ENCODE data around the gene PRMT5.
"Not testable (repeated sequence)": the region's sequence is repeated elsewhere in the genome, so short reads cannot be mapped to it uniquely, and the experiment has no call there.

PRMT5 gene

DNA sequence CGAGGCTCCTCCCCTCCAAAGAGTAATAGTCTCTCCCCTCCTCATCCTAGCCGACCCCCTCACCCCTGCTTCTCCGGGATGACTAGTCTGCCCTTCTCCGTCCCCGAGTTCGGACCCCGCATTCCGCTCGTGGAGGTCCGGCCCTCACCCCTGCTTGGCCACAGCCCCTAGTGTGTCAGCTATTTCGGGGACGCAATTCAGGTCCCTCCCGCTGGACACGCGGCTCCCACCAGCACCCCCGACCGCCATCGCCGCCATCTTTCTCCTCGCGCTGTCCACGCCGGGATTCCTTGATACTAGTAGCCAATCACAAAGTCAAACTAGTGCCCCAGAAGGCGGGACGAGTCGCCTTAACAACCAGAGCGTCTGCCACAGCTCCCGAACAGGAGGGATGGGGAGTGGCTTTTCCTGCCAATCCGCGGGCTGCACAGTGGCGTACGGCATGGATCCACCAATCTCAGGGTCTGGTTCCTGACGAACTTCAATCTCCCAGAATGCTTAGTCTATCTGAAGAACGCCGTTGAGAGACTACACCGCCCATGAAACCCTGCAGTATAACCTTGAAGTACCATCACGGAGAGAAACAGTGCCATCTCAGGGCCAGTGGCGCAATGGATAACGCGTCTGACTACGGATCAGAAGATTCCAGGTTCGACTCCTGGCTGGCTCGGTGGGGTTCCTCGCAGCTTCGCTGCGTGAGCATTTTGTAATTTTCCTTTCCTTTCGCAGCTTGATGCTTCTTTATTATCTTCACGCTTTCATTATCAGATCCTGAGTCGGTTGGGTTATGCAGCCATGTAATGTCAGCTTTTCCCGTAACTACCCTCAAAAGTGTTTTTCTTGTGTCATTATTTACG lies at the start of gene PRMT5:
TSS of gene PRMT5 (minus strand) at position 273 of the 857 bp plus-strand sequence. CDS start at position 258, 15 bp downstream.
- no peaks in the 10 kb centered on the region for H3K27me3 Mint-ChIP-seq
- ATAC-seq = peak; percentile 98
- peaks cover 23% of the 10 kb centered on the region for H3K36me3 Mint-ChIP-seq
- H3K4me3 Mint-ChIP-seq = no peak within 1 kb of the TSS
- peaks cover 32% of the 10 kb centered on the region for H3K4me1 Mint-ChIP-seq
- H3K9me3 Mint-ChIP-seq = no peaks in the 10 kb centered on the region
- H3K27ac Mint-ChIP-seq = no peak within 1 kb of the TSS

DNA sequence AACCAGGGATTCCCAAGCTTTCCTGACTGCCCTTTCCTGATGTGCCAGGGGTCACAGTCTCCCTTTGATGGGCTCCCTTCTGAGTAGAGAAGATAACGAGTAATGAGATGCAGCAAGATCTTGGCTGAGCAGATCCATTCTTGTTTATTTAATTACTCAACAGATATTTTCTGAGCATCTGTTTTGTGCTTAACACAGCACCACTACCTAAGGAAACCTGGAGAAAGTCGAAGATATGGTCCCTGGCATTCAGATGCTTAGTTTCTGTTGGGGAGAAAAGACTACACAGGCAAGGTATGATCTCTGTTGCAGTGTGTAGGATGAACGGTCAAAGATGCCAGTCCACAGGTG lies 49.3 kb upstream of the PRMT5 start:
- H3K9me3 Mint-ChIP-seq = no peaks in the 10 kb centered on the region

GRCh38 chr14:22977684-22978486 lies 48.7 kb upstream of the PRMT5 start:
- H3K36me3 Mint-ChIP-seq = no peaks in the 10 kb centered on the region
- no peak overlapping the region for H3K27ac Mint-ChIP-seq
- ATAC-seq = no peak
- no peak overlapping the region for H3K4me3 Mint-ChIP-seq
- H3K4me1 Mint-ChIP-seq = peaks cover 12% of the 10 kb centered on the region
- H3K9me3 Mint-ChIP-seq = no peaks in the 10 kb centered on the region
- peaks cover 24% of the 10 kb centered on the region for H3K27me3 Mint-ChIP-seq

More for the DNA sequence above, 49.3 kb upstream of the PRMT5 start:
- Mint-ChIP-seq H3K36me3 (no peaks in the 10 kb centered on the region), H3K4me3 (no peak overlapping the region), H3K27ac (no peak overlapping the region), H3K4me1 (peaks cover 12% of the 10 kb centered on the region), H3K27me3 (peaks cover 24% of the 10 kb centered on the region)
- ATAC-seq = no peak

- Mint-ChIP-seq H3K4me3 (no peak overlapping the region), H3K27me3 (peaks cover 24% of the 10 kb centered on the region), H3K4me1 (peaks cover 12% of the 10 kb centered on the region), H3K27ac (no peak overlapping the region), H3K36me3 (no peaks in the 10 kb centered on the region), H3K9me3 (no peaks in the 10 kb centered on the region)
- ATAC-seq = no peak
Observed at GRCh38 chr14:22977434-22977683, 48.2 kb upstream of the PRMT5 start.

- ATAC-seq = no peak
- H3K27ac Mint-ChIP-seq = no peak overlapping the region
- H3K36me3 Mint-ChIP-seq = no peaks in the 10 kb centered on the region
- H3K9me3 Mint-ChIP-seq = no peaks in the 10 kb centered on the region
- H3K4me3 Mint-ChIP-seq = no peak overlapping the region
- peaks cover 24% of the 10 kb centered on the region for H3K27me3 Mint-ChIP-seq
- peaks cover 12% of the 10 kb centered on the region for H3K4me1 Mint-ChIP-seq
Observed at GRCh38 chr14:22976620-22977433, 47.7 kb upstream of the PRMT5 start.

- no peaks in the 10 kb centered on the region for H3K36me3 Mint-ChIP-seq
- ATAC-seq = no peak
- no peak overlapping the region for H3K27ac Mint-ChIP-seq
- H3K4me1 Mint-ChIP-seq = peaks cover 12% of the 10 kb centered on the region
- H3K9me3 Mint-ChIP-seq = no peaks in the 10 kb centered on the region
- H3K4me3 Mint-ChIP-seq = no peak overlapping the region
- H3K27me3 Mint-ChIP-seq = peaks cover 19% of the 10 kb centered on the region
Observed at GRCh38 chr14:22974530-22975313, 45.5 kb upstream of the PRMT5 start.

DNA sequence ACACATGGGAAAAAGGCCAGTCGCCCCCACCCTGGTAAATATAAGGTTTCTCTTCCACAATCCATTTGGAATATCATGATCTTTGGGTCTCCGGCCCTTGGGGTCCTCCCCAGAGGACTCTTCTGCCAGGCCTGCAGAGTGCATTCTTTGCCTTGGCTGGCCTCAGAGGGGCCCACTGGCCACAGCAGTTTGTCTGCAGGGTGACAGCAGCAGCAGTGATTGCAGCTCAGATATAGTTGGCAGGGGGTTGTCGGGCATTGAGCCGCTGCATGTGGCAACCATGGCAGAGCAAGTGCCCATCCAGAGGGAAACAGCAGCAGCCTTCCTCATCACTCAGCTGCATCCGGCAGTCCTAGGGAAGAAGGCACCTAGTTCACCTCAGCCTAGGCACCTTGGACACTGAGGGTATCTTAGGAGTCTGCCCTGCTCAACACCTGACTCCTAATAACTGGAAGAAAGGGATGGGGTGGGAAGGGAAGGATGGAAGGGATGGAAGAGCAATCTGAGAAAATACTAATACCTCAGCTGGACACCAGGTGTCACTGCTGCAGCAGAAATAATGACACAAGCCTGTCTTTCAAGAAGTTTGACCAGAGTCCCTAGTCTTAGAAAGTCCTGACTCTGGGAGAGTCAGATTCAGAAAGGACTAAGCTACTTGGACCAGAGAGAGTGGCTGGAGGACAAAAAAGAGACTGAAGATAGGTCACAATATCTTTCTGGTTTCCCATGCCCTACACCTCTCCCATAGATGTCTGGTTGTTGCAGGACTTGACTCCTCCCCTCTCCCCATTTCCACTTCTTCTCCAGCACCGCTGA lies 44.2 kb upstream of the PRMT5 start:
- H3K27ac Mint-ChIP-seq = no peak overlapping the region
- H3K27me3 Mint-ChIP-seq = peaks cover 25% of the 10 kb centered on the region
- H3K4me3 Mint-ChIP-seq = no peak overlapping the region
- no peaks in the 10 kb centered on the region for H3K9me3 Mint-ChIP-seq
- ATAC-seq = peak; percentile 65
- no peaks in the 10 kb centered on the region for H3K36me3 Mint-ChIP-seq
- peaks cover 12% of the 10 kb centered on the region for H3K4me1 Mint-ChIP-seq

DNA sequence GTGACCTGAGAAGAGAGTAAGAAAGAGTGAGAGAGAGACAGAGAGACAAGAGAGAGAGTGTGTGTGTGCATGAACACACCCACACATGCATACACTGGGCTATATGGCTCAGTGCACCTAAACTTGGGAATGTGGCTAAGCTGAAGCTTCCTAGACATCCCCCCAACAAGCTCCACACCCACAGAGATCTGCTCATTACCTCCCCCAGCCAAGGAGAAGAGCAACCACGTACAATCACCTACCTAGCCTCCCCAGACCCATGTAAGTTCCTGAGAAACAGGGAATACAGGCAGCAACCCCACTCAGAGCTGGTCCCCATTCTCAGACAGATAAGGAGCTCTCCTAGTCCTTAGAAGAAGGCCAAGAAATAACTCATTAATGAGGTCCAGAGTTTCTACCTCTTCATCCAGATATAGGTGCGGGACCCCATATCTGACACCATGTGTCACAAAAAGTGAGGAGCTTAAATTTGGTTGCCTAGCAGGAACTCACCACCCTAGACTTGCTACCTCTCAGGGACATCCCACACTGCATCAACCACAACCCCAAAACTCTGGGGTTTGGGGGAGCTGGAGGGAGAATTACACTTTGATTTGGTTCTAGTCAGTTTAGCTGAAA lies 43.2 kb upstream of the PRMT5 start:
- Mint-ChIP-seq H3K27me3 (peaks cover 19% of the 10 kb centered on the region), H3K4me1 (peaks cover 10% of the 10 kb centered on the region), H3K36me3 (no peaks in the 10 kb centered on the region), H3K27ac (no peak overlapping the region), H3K9me3 (no peaks in the 10 kb centered on the region), H3K4me3 (no peak overlapping the region)
- ATAC-seq = no peak

DNA sequence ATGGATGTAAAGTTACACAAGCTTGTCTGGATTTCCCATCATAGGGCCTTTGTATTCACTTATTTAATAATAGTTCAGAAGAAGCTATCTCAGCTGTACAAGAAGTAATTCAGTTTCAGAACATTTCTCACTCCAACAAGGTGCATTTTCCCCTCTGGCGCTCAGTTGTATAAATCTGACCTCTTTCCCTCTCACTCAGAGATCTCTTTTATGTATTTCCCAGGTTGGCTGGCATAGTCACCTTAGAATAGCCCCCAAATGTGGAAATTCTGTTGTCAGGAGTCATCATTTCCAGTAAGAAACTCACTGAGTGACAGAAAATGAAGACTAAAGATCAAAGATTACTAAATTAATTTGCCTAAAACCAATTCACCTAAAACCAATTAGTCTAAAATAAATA lies 42.0 kb upstream of the PRMT5 start:
- Mint-ChIP-seq H3K36me3 (no peaks in the 10 kb centered on the region), H3K27ac (no peak overlapping the region), H3K4me1 (no peaks in the 10 kb centered on the region), H3K4me3 (no peak overlapping the region), H3K9me3 (no peaks in the 10 kb centered on the region), H3K27me3 (peaks cover 9% of the 10 kb centered on the region)
- ATAC-seq = no peak

- Mint-ChIP-seq H3K4me3 (no peak overlapping the region), H3K36me3 (no peaks in the 10 kb centered on the region), H3K9me3 (no peaks in the 10 kb centered on the region), H3K27ac (no peak overlapping the region), H3K27me3 (peaks cover 9% of the 10 kb centered on the region), H3K4me1 (no peaks in the 10 kb centered on the region)
- no peak for ATAC-seq
Observed at GRCh38 chr14:22966783-22967269, 37.6 kb upstream of the PRMT5 start.

DNA sequence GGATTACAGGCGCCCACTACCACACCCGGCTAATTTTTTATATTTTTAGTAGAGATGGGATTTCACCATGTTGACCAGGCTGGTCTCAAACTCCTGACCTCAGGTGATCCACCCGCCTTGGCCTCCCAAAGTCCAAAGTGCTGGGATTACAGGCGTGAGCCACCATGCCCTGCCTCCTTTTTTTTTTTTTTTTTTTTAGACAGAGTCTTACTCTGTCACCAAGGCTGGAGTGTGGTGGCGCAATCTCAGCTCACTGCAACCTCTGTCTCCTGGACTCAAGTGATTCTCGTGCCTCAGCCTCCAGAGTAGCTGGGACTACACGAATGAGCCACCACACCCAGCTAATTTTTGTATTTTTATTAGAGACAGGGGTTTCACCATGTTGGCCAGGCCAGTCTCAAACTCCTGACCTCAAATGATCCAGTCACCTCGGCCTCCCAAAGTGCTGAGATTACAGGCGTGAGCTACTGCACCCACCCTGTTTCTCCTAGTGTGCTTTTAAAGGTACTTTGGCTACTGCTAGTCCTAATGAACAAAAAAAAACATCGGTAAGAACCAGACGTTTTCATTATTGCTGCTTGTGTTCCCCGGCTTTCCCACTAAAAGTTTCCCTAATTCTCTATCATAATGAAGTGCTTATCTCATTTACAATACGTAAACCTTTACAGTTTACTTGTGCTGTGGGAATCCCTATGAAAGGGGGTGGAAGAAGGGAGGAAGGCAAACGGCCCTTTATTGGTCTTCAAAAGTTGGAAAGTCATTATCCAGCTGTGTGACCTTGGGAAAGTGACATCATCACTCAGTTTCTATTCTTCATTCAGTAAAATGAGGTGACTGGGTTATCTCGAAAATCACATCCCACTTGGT lies 37.0 kb upstream of the PRMT5 start:
- not testable (repeated sequence) for ATAC-seq, H3K27me3 Mint-ChIP-seq, H3K4me3 Mint-ChIP-seq, H3K27ac Mint-ChIP-seq, H3K36me3 Mint-ChIP-seq, H3K9me3 Mint-ChIP-seq, H3K4me1 Mint-ChIP-seq

- Mint-ChIP-seq H3K4me3 (no peak overlapping the region), H3K36me3 (no peaks in the 10 kb centered on the region), H3K27me3 (no peaks in the 10 kb centered on the region), H3K9me3 (no peaks in the 10 kb centered on the region), H3K4me1 (no peaks in the 10 kb centered on the region), H3K27ac (no peak overlapping the region)
- no peak for ATAC-seq
Observed at GRCh38 chr14:22962061-22962676, 33.0 kb upstream of the PRMT5 start.
